OCI-LY1 (cell line): Measurements from ENCODE around the gene RANGAP1.

Experiments used
- EZH2 ChIP-seq: fragments of 200-600 bp; sonication (generic), shearing (Covaris generic); IDR thresholded peaks from 2 replicates; pipeline ENCODE4 v1.8.0; 2017; ENCODE audit warnings: borderline replicate concordance, mixed run types, mild to moderate bottlenecking, antibody characterized with exemption, low read length, moderate library complexity, mixed read lengths
- TF ChIP-seq, protein P1 (sequence below): fragments of 200-600 bp; sonication (generic), shearing (Covaris generic); IDR thresholded peaks from 2 replicates; pipeline ENCODE4 v1.5.1; 2017; ENCODE audit warnings: mild to moderate bottlenecking, antibody characterized with exemption, low read length, moderate library complexity, mixed read lengths

DNA sequence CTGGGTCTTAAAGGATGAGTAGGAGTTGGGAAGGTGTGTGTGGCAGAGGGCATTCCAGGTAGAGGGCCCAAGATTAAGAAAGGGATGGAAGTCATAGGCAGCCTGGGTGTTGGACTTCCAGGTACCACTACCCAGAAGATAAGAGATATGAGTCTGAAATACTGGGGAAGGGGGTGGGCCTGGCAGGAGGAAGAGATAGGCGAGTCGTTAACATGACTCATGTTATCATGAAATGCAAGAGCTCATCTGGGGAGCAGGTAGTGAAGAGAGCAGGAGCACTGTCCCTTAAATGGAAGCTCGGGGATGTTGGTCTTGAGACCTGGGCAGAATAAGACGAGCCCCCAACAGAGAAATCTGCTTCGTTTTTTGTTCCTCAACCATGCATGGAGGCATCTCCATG lies 25.5 kb upstream of the RANGAP1 start:
- TF ChIP-seq, protein P1, sequence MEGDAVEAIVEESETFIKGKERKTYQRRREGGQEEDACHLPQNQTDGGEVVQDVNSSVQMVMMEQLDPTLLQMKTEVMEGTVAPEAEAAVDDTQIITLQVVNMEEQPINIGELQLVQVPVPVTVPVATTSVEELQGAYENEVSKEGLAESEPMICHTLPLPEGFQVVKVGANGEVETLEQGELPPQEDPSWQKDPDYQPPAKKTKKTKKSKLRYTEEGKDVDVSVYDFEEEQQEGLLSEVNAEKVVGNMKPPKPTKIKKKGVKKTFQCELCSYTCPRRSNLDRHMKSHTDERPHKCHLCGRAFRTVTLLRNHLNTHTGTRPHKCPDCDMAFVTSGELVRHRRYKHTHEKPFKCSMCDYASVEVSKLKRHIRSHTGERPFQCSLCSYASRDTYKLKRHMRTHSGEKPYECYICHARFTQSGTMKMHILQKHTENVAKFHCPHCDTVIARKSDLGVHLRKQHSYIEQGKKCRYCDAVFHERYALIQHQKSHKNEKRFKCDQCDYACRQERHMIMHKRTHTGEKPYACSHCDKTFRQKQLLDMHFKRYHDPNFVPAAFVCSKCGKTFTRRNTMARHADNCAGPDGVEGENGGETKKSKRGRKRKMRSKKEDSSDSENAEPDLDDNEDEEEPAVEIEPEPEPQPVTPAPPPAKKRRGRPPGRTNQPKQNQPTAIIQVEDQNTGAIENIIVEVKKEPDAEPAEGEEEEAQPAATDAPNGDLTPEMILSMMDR = no peak
- no peak for TF ChIP-seq EZH2
